BE2C (cell line): ENCODE results near the gene SEMA5B.
A peak's percentile ranks its signal among the peaks of the same experiment; 100 is the strongest.

Experiments
- DNase-seq: peaks from one replicate; pipeline ENCODE4 v3.0.0-alpha.2; 2020
- H3K27me3 ChIP-seq: fragments of 250-450 bp; sonication (Bioruptor Pico); 2 replicates; pipeline ENCODE4 v1.5.1; 2020; ENCODE audit warnings: mild to moderate bottlenecking
- H3K36me3 ChIP-seq: fragments of 250-450 bp; sonication (Bioruptor Pico); 2 replicates; pipeline ENCODE4 v1.5.1; 2020; ENCODE audit warnings: mild to moderate bottlenecking
- H3K4me1 ChIP-seq: fragments of 250-450 bp; sonication (Bioruptor Pico); 2 replicates; pipeline ENCODE4 v1.5.1; 2020
- H3K4me3 ChIP-seq: 2 replicates; pipeline ENCODE4 v1.5.1; 2011; ENCODE audit warnings: low read depth, low read length
- H3K9me3 ChIP-seq: fragments of 250-450 bp; sonication (Bioruptor Pico); 2 replicates; pipeline ENCODE4 v1.5.1; 2020
- TF ChIP-seq, protein P1 (sequence below): IDR thresholded peaks from 2 replicates; pipeline ENCODE4 v1.5.1; 2012; ENCODE audit warnings: mild to moderate bottlenecking, low read depth, low read length

Gene SEMA5B

DNA sequence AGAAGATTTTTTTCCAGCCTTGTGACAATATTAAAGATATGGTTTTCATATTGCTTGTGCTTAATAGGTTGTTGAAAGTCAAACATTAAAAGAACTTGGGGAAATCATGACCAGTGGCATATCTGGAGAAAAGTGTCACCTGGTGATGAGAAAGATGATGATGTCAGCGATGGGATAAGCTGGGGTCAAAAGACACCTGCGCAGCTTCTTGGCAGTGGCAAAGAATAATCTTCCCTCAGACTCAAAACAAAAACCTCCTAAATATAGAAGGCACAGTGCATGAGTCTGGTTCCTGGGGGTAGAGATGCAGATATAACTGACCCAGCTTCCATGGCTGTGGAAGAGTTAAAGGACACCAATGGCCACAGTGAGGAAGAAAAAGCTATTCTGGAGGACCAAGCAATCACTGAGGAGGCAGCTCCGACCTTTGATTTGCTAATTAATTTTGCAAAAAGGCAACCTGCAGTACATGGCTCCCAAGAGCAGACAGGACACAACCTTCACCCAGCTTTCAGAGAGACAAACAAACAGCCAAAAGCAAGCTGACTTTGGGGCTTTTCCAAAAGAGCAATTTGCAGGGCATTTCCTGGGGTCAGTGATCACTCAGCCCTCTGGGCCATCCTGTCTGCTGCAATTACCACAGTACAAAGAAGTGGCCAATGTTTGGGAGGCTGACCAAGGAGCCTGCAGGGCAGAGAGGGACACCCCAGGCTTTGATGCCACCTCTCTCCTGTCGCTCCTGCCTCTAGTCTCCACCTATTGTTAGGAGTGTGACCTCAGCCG lies 17.6 kb upstream of the SEMA5B start:
- Histone ChIP-seq H3K27me3 (no peaks in the 10 kb centered on the region), H3K4me1 (peaks cover 37% of the 10 kb centered on the region), H3K36me3 (no peaks in the 10 kb centered on the region), H3K9me3 (no peaks in the 10 kb centered on the region), H3K4me3 (no peak overlapping the region)
- DNase-seq = no peak
- TF ChIP-seq, protein P1, sequence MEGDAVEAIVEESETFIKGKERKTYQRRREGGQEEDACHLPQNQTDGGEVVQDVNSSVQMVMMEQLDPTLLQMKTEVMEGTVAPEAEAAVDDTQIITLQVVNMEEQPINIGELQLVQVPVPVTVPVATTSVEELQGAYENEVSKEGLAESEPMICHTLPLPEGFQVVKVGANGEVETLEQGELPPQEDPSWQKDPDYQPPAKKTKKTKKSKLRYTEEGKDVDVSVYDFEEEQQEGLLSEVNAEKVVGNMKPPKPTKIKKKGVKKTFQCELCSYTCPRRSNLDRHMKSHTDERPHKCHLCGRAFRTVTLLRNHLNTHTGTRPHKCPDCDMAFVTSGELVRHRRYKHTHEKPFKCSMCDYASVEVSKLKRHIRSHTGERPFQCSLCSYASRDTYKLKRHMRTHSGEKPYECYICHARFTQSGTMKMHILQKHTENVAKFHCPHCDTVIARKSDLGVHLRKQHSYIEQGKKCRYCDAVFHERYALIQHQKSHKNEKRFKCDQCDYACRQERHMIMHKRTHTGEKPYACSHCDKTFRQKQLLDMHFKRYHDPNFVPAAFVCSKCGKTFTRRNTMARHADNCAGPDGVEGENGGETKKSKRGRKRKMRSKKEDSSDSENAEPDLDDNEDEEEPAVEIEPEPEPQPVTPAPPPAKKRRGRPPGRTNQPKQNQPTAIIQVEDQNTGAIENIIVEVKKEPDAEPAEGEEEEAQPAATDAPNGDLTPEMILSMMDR = no peak

DNA sequence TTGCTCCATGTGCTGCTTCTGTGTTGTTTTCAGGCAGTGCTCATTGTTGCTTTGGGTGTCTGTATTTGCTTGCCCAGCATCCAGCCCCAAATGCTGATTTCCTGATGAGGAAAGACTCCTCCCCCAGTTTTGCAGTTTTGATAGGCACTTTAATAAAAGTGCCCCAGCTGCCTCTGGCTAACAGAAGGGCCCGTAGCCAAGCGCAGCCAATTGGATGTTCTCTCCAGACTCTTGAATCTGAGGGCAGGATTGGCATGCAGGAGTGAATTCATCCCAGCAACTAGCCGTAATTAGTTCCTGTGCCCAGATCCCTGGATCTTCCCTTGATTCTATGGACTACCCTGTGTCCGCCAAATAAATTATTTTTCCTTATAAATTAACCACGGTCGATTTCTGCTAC lies 14.8 kb upstream of the SEMA5B start:
- Histone ChIP-seq H3K36me3 (no peaks in the 10 kb centered on the region), H3K4me1 (peaks cover 39% of the 10 kb centered on the region), H3K27me3 (no peaks in the 10 kb centered on the region), H3K4me3 (no peak overlapping the region), H3K9me3 (no peaks in the 10 kb centered on the region)
- TF ChIP-seq, protein P1 = no peak
- peak; percentile 45 for DNase-seq

DNA sequence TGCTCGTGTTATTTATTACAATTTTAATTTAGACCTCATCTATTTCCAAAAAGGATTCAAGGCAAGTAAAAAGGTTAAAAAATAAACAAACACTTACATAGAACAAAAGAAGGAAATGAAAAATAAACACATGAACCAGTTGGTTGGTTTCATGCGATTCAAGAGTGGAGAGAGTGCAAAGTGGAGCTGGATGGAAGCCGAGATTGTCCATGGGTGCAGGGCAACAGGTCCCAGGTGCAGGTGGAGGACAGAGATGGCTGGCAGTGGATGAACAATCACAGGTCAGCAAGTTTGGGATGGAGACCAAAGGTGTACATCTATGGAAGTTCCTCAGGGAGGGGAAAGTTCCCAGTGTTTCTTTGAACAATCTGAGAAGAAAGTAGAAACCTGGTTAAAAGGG lies 11.6 kb upstream of the SEMA5B start:
- H3K27me3 ChIP-seq = no peaks in the 10 kb centered on the region
- H3K9me3 ChIP-seq = no peaks in the 10 kb centered on the region
- H3K4me3 ChIP-seq = no peak overlapping the region
- peaks cover 25% of the 10 kb centered on the region for H3K4me1 ChIP-seq
- TF ChIP-seq, protein P1 = no peak
- no peaks in the 10 kb centered on the region for H3K36me3 ChIP-seq
- no peak for DNase-seq

DNA sequence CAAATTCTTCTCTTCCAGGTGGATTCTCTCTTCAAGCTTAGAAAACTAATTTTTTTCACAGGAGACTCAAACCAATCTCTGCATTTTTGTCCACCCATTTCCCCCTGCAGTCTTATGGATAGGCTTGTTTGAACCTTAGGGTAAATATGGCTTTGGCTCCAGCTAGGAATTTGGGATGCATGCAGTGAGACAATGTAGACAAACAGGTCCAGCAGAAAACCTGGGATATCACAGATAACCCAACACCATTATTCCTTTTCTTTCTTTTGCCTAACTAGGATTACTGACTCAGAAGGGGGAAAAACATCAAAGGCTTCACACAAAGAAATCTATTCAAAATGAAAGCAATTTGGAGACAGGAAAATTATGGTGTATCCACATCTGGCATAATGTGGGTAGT lies 11.2 kb upstream of the SEMA5B start:
- Histone ChIP-seq H3K4me3 (no peak overlapping the region), H3K9me3 (no peaks in the 10 kb centered on the region), H3K27me3 (no peaks in the 10 kb centered on the region), H3K36me3 (no peaks in the 10 kb centered on the region), H3K4me1 (peaks cover 25% of the 10 kb centered on the region)
- DNase-seq = no peak
- TF ChIP-seq, protein P1 = no peak

DNA sequence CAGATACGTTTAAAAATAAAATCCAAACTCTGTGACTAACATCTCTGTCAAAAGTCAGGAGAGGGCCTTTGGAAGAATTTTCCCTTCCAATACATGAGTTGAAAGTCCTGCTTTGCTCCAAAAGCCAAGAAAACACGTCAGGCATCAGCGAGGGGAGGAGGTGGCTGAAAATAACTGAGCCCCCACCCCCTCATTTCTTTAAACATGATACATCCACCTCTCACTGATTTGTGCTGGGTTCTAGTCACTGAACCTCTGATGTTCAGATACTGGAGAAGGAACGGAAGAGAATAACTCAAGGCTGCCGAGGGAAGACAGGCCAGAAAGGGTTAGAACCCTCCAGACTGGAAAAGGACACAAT lies 9.4 kb upstream of the SEMA5B start:
- Histone ChIP-seq H3K4me3 (no peak overlapping the region), H3K36me3 (no peaks in the 10 kb centered on the region), H3K27me3 (no peaks in the 10 kb centered on the region), H3K4me1 (peaks cover 21% of the 10 kb centered on the region), H3K9me3 (no peaks in the 10 kb centered on the region)
- no peak for DNase-seq
- TF ChIP-seq, protein P1 = no peak

DNA sequence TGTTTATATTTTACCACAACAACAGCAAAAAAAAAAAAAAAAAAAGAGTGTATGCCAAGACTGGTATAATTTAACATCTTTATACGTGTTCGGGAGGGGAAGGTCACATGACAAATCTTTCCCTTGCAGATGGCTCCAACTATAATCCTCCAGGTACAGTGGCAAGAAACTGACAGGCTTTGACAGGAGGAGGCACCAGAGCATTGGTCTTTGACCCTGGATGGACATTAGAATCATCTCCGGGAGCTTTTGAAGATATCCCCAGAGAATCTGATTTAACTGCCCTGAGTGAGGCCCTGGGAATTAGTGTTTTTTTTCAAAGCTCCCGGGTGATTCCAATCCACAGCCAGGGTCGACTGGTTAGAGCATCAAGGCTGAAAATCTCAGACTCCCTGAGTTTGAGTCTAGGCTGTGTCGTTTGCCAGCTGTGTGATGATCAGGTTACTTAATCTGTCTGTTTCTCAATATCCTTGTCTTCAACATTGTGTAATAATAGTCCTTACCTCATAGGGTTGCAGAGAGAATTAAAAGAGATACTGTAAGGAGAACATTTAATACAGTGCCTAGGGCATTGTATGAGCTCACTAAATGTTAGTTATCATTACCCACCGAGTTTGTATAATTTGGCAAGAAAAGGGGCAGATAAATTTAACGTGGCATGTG lies 8.9 kb upstream of the SEMA5B start:
- H3K36me3 ChIP-seq = no peaks in the 10 kb centered on the region
- no peaks in the 10 kb centered on the region for H3K9me3 ChIP-seq
- TF ChIP-seq, protein P1 = 0 out of 2 replicates have a peak, but pooled peaks have one; percentile 12
- no peak overlapping the region for H3K4me3 ChIP-seq
- H3K4me1 ChIP-seq = peaks cover 24% of the 10 kb centered on the region
- no peak for DNase-seq
- no peaks in the 10 kb centered on the region for H3K27me3 ChIP-seq
